SK-N-SH (cell line): ENCODE measurements around the gene UHMK1. TPM values are rescaled to one million over a fixed set of nuclear protein-coding genes. Genes with fewer than 3 reads are reported as not detected.

ENCODE experiments used
- CTCF ChIA-PET: fragments of 300-600, 350-600 bp; formaldehyde crosslinking; extraction: SDS; loops from one replicate; lab custom pipeline; 2021; lab: Yijun Ruan, JAX
- POLR2A ChIA-PET: fragments of 350-600 bp; sonication (Branson Sonifier 250); formaldehyde crosslinking; extraction: SDS; loops from one replicate; lab custom pipeline; 2020; ENCODE audit warnings: antibody characterized with exemption, inconsistent platforms; lab: Yijun Ruan, JAX
- DNase-seq: peaks from one replicate; pipeline ENCODE4 v3.0.0; 2012
- H2AFZ ChIP-seq: fragments of 200-600 bp; sonication (generic); 2 replicates; pipeline ENCODE4 v1.8.1; 2016; ENCODE audit warnings: antibody characterized with exemption, mild to moderate bottlenecking, low read depth
- H3F3A ChIP-seq: fragments of 200-600 bp; sonication (generic); replicated peaks from 2 replicates; pipeline ENCODE3; 2016; ENCODE audit warnings: antibody characterized with exemption, mild to moderate bottlenecking; ENCODE audit not compliant: insufficient read depth
- H3K27ac ChIP-seq, 2 experiments: fragments of 200-500 bp in 1 of 2; fragments of 200-600 bp in 1 of 2; sonication (Bioruptor generic) in 1 of 2; sonication (generic), shearing (Covaris generic) in 1 of 2; 2 replicates each; pipeline versions ENCODE4 v1.5.1 to v1.6.1; 2014 to 2016; ENCODE audit warnings: low read depth in 2 of 2, inconsistent platforms in 1 of 2, low read length in 1 of 2, mild to moderate bottlenecking in 1 of 2, mixed read lengths in 1 of 2
- H3K27me3 ChIP-seq: fragments of 200-600 bp; sonication (generic), shearing (Covaris generic); 2 replicates; pipeline ENCODE4 v1.6.1; 2016; ENCODE audit warnings: mixed run types; ENCODE audit not compliant: insufficient read depth
- H3K36me3 ChIP-seq, 2 experiments: fragments of 200-500 bp in 1 of 2; fragments of 200-600 bp in 1 of 2; sonication (Bioruptor generic) in 1 of 2; sonication (generic) in 1 of 2; replicated peaks in 1 of 2; 2 replicates each; pipeline versions ENCODE3 to v1.5.1; 2014 to 2016; ENCODE audit warnings: low read length in 1 of 2, mild to moderate bottlenecking in 1 of 2; ENCODE audit not compliant: insufficient read depth in 2 of 2, control insufficient read depth in 1 of 2
- H3K4me1 ChIP-seq, 2 experiments: fragments of 200-500 bp in 1 of 2; fragments of 200-600 bp in 1 of 2; sonication (Bioruptor generic) in 1 of 2; sonication (generic), shearing (Covaris generic) in 1 of 2; 2 replicates each; pipeline versions ENCODE4 v1.5.1 to v1.6.1; 2014 to 2016; ENCODE audit warnings: low read depth in 1 of 2, low read length in 1 of 2, mixed run types in 1 of 2; ENCODE audit not compliant: insufficient read depth in 2 of 2, control insufficient read depth in 1 of 2
- H3K4me2 ChIP-seq: fragments of 200-600 bp; sonication (generic), shearing (Covaris generic); 2 replicates; pipeline ENCODE4 v1.6.1; 2017; ENCODE audit warnings: mixed run types
- H3K4me3 ChIP-seq, 2 experiments: fragments of 200-500 bp in 1 of 2; fragments of 200-600 bp in 1 of 2; sonication (Bioruptor generic) in 1 of 2; sonication (generic), shearing (Covaris generic) in 1 of 2; 2 replicates each; pipeline versions ENCODE4 v1.5.1 to v1.8.1; 2014 to 2016; ENCODE audit warnings: low read depth in 2 of 2, inconsistent platforms in 1 of 2, low read length in 1 of 2, mild to moderate bottlenecking in 1 of 2, mixed read lengths in 1 of 2, moderate library complexity in 1 of 2
- H3K79me2 ChIP-seq: fragments of 200-600 bp; sonication (generic); 2 replicates; pipeline ENCODE4 v1.8.1; 2017; ENCODE audit warnings: mild to moderate bottlenecking; ENCODE audit not compliant: insufficient read depth
- H3K9ac ChIP-seq: fragments of 200-600 bp; sonication (generic); 2 replicates; pipeline ENCODE4 v1.6.1; 2017; ENCODE audit warnings: mixed run types
- H3K9me2 ChIP-seq: fragments of 200-600 bp; sonication (generic); 2 replicates; pipeline ENCODE4 v1.6.1; 2017; ENCODE audit warnings: mixed run types
- H3K9me3 ChIP-seq: fragments of 200-600 bp; sonication (generic); 2 replicates; pipeline ENCODE4 v1.6.1; 2017; ENCODE audit warnings: mixed run types, mild to moderate bottlenecking, moderate library complexity
- H4K20me1 ChIP-seq: fragments of 200-600 bp; sonication (generic); 2 replicates; pipeline ENCODE4 v1.6.1; 2017; ENCODE audit warnings: mild to moderate bottlenecking, mixed run types; ENCODE audit not compliant: insufficient read depth
- ELF1 ChIP-seq: IDR thresholded peaks from 2 replicates; pipeline ENCODE4 v1.4.0; 2012
- FOSL2 ChIP-seq: IDR thresholded peaks from 2 replicates; pipeline ENCODE4 v1.4.0; 2012; ENCODE audit warnings: low read depth, mild to moderate bottlenecking, moderate library complexity, borderline replicate concordance
- FOXJ3 ChIP-seq: sonication (generic); formaldehyde crosslinking; IDR thresholded peaks from 2 replicates; pipeline ENCODE4 v1.5.1; 2020; ENCODE audit warnings: mild to moderate bottlenecking, missing genetic modification reagents
- GABPA ChIP-seq: IDR thresholded peaks from 2 replicates; pipeline ENCODE4 v1.4.0; 2012; ENCODE audit warnings: low read depth, mild to moderate bottlenecking
- GATA2 ChIP-seq: sonication (generic); formaldehyde crosslinking; IDR thresholded peaks from 2 replicates; pipeline ENCODE4 v1.5.0; 2020; ENCODE audit warnings: mild to moderate bottlenecking, missing genetic modification reagents
- JUND ChIP-seq: IDR thresholded peaks from 2 replicates; pipeline ENCODE4 v1.4.0; 2012
- MEF2A ChIP-seq: IDR thresholded peaks from 2 replicates; pipeline ENCODE4 v1.4.0; 2012; ENCODE audit warnings: low read depth, borderline replicate concordance
- NRF1 ChIP-seq: IDR thresholded peaks from 2 replicates; pipeline ENCODE4 v1.6.1; 2012; ENCODE audit warnings: low read depth, mild to moderate bottlenecking, low read length
- PBX3 ChIP-seq: IDR thresholded peaks from 2 replicates; pipeline ENCODE4; 2012
- POLR2AphosphoS5 ChIP-seq: IDR thresholded peaks from 2 replicates; pipeline ENCODE4 v1.6.1; 2012; ENCODE audit warnings: low read depth, low read length
- RAD21 ChIP-seq: IDR thresholded peaks from 2 replicates; pipeline ENCODE4 v1.6.1; 2012; ENCODE audit warnings: mild to moderate bottlenecking, low read length
- RCOR1 ChIP-seq: fragments of 150-350 bp; IDR thresholded peaks from 2 replicates; pipeline ENCODE4 v1.6.1; 2017; ENCODE audit warnings: antibody characterized with exemption, low read length
- SIN3A ChIP-seq: IDR thresholded peaks from 2 replicates; pipeline ENCODE4 v1.6.1; 2012; ENCODE audit warnings: low read depth, mild to moderate bottlenecking, low read length, moderate library complexity, borderline replicate concordance
- SMC3 ChIP-seq: IDR thresholded peaks from 2 replicates; pipeline ENCODE4 v1.6.1; 2012; ENCODE audit warnings: low read depth, low read length, improper control_type of control experiment
- TCF12 ChIP-seq: IDR thresholded peaks from 2 replicates; pipeline ENCODE4 v1.4.0; 2012
- TEAD4 ChIP-seq: IDR thresholded peaks from 2 replicates; pipeline ENCODE4 v1.4.0; 2012; ENCODE audit warnings: mild to moderate bottlenecking, borderline replicate concordance; ENCODE audit not compliant: insufficient read depth
- USF2 ChIP-seq: fragments of 150-350 bp; IDR thresholded peaks from 2 replicates; pipeline ENCODE4 v1.6.1; 2017; ENCODE audit warnings: antibody characterized with exemption, low read length, low read depth, borderline replicate concordance
- YY1 ChIP-seq: IDR thresholded peaks from 2 replicates; pipeline ENCODE4 v1.4.0; 2012; ENCODE audit warnings: low read depth, mild to moderate bottlenecking
- WGBS: methylation state at CpG from one replicate; pipeline ENCODE4 v1.1.6; 2017; ENCODE audit warnings: low lambda C conversion rate; 5-methylcytosine and 5-hydroxymethylcytosine counted together
- polyA plus RNA-seq, 3 experiments: library from polyadenylated mRNA; depleted of rRNA; stranded (reverse); fragments of >200 nt; gene quantifications; 2 replicates each; pipeline ENCODE4 v1.2.3, GENCODE V29; 2012
- TF ChIP-seq, protein P1 (sequence below): fragments of 150-350 bp; IDR thresholded peaks from 2 replicates; pipeline ENCODE4 v1.6.1; 2016; ENCODE audit warnings: mild to moderate bottlenecking, low read depth, low read length
- TF ChIP-seq, protein P2 (sequence below): IDR thresholded peaks from 2 replicates; pipeline ENCODE4 v1.4.0; 2012; ENCODE audit warnings: low read depth, borderline replicate concordance

Gene UHMK1
- polyA plus RNA-seq, 1 of the 3 experiments (the other 2 are of a cell fraction) = 7.4 TPM

DNA sequence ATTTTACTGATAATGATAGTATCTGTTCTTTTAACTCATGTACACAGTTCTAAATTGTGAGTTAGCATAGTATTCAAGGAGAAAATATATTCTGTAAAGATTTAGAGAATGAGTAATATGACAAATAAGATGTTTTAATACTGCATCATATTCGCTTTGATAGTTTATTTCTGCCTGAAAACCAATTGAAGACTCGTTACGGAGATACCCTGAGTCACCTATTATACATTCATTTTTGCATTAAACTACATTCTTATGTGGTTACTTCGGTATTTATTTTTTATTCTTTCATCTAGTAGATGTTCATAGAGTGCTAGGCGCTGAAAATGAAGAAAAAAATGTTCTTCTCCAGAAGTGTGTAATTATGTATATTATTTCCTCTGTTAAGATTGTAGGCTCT is 5.3 kb downstream of the UHMK1 start:
- ChIA-PET POLR2A (no interaction called here), CTCF (no interaction called here)
- no peaks in the 10 kb centered on the region for H3K9me3 ChIP-seq
- H3K27me3 ChIP-seq = no peaks in the 10 kb centered on the region
- peaks cover 7 to 33% of the 10 kb centered on the region in 2 experiments; a peak in 3 of 4 replicates for H3K4me1 ChIP-seq
- TF ChIP-seq TEAD4 (no peak), USF2 (no peak), YY1 (no peak), JUND (peak; percentile 53; the same call in 1 of the 2 replicates), SMC3 (no peak), NRF1 (no peak), GATA2 (CRISPR knock-in tag) (no peak), TCF12 (peak; percentile 30), RCOR1 (no peak), RAD21 (no peak), FOXJ3 (CRISPR knock-in tag) (no peak), GABPA (no peak), SIN3A (no peak), PBX3 (peak; percentile 7; the same call in 1 of the 2 replicates), FOSL2 (peak; percentile 72; the same call in 1 of the 2 replicates), ELF1 (no peak), POLR2AphosphoS5 (no peak), MEF2A (peak; percentile 49; the same call in 1 of the 2 replicates)
- TF ChIP-seq, protein P1, sequence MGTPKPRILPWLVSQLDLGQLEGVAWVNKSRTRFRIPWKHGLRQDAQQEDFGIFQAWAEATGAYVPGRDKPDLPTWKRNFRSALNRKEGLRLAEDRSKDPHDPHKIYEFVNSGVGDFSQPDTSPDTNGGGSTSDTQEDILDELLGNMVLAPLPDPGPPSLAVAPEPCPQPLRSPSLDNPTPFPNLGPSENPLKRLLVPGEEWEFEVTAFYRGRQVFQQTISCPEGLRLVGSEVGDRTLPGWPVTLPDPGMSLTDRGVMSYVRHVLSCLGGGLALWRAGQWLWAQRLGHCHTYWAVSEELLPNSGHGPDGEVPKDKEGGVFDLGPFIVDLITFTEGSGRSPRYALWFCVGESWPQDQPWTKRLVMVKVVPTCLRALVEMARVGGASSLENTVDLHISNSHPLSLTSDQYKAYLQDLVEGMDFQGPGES = no peak
- TF ChIP-seq, protein P2, sequence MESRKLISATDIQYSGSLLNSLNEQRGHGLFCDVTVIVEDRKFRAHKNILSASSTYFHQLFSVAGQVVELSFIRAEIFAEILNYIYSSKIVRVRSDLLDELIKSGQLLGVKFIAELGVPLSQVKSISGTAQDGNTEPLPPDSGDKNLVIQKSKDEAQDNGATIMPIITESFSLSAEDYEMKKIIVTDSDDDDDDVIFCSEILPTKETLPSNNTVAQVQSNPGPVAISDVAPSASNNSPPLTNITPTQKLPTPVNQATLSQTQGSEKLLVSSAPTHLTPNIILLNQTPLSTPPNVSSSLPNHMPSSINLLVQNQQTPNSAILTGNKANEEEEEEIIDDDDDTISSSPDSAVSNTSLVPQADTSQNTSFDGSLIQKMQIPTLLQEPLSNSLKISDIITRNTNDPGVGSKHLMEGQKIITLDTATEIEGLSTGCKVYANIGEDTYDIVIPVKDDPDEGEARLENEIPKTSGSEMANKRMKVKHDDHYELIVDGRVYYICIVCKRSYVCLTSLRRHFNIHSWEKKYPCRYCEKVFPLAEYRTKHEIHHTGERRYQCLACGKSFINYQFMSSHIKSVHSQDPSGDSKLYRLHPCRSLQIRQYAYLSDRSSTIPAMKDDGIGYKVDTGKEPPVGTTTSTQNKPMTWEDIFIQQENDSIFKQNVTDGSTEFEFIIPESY = no peak
- no peak overlapping the region for H3K4me3 ChIP-seq
- 41% methylated on average over 5 of the region's 5 CpGs for WGBS
- H2AFZ ChIP-seq = no peak overlapping the region
- H3K9me2 ChIP-seq = no peaks in the 10 kb centered on the region
- peaks cover 59 to 62% of the 10 kb centered on the region in 2 experiments for H3K36me3 ChIP-seq
- H3K79me2 ChIP-seq = peaks cover 81% of the 10 kb centered on the region
- DNase-seq = no peak
- no peaks in the 10 kb centered on the region; the same call in 1 of the 2 replicates for H4K20me1 ChIP-seq
- peaks cover 25% of the 10 kb centered on the region for H3F3A ChIP-seq
- peak overlapping the region in 1 of 2 experiments; percentile 80; a peak in 2 of 4 replicates for H3K27ac ChIP-seq
- H3K4me2 ChIP-seq = peak overlapping the region; percentile 13
- H3K9ac ChIP-seq = peak overlapping the region; percentile 56
